OCI-LY1 (cell line): ENCODE data around the gene WBP4.

Experiments used
- CTCF ChIP-seq: fragments of 200-600 bp; sonication (generic), shearing (Covaris generic); IDR thresholded peaks from 2 replicates; pipeline ENCODE4 v1.5.1; 2017; ENCODE audit warnings: mild to moderate bottlenecking, antibody characterized with exemption, low read length, moderate library complexity, mixed read lengths
- EZH2 ChIP-seq: fragments of 200-600 bp; sonication (generic), shearing (Covaris generic); IDR thresholded peaks from 2 replicates; pipeline ENCODE4 v1.8.0; 2017; ENCODE audit warnings: borderline replicate concordance, mixed run types, mild to moderate bottlenecking, antibody characterized with exemption, low read length, moderate library complexity, mixed read lengths

DNA sequence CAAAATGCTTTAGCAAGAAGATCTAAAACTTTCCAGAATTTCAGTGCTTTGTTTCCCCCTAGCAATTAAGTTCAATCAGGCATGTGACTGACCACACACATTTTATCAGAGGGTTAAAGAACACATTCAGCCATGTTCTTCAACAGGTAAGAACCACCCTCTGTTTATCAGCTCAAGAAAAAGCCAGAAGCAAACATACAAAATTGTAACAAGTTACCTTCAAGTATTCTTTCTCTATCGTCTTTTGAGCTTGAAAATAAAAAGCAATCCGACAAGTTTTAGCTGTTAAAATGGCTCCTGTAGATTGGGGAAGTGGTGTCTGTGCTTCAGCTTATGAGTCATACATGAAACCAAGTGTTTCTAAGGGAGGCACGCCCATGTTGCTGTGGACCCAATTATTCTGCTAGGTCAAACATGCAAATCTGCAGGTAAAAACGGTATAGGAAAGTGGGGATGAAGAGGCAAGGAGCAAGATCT is 42.3 kb upstream of the WBP4 start, which contains the start of gene ELF1:
- TF ChIP-seq EZH2 (no peak), CTCF (no peak)
